HEK293 (cell line): ENCODE measurements around the gene MCIDAS.

ENCODE experiments used
- GFI1B ChIP-seq: fragments of 450-650 bp; formaldehyde crosslinking; IDR thresholded peaks from 2 replicates; pipeline ENCODE4 v1.5.1; 2016; ENCODE audit warnings: missing biosample characterization, missing genetic modification characterization
- SP3 ChIP-seq: fragments of 450-650 bp; formaldehyde crosslinking; IDR thresholded peaks from 2 replicates; pipeline ENCODE4 v1.5.1; 2016; ENCODE audit warnings: missing biosample characterization, missing genetic modification characterization
- YY1 ChIP-seq: fragments of 450-650 bp; formaldehyde crosslinking; IDR thresholded peaks from 2 replicates; pipeline ENCODE4 v1.5.1; 2018; ENCODE audit warnings: missing biosample characterization, missing genetic modification characterization
- ZFP3 ChIP-seq: fragments of 450-650 bp; formaldehyde crosslinking; IDR thresholded peaks from 2 replicates; pipeline ENCODE4 v1.5.1; 2016; ENCODE audit warnings: low read depth, missing biosample characterization, missing genetic modification characterization
- ZNF121 ChIP-seq: fragments of 450-650 bp; formaldehyde crosslinking; IDR thresholded peaks from 2 replicates; pipeline ENCODE4 v1.5.1; 2016; ENCODE audit warnings: missing biosample characterization, missing genetic modification characterization
- ZNF133 ChIP-seq: fragments of 450-650 bp; formaldehyde crosslinking; IDR thresholded peaks from 2 replicates; pipeline ENCODE4 v1.5.1; 2016; ENCODE audit warnings: missing biosample characterization, missing genetic modification characterization
- ZNF280D ChIP-seq: fragments of 450-650 bp; formaldehyde crosslinking; IDR thresholded peaks from 2 replicates; pipeline ENCODE4 v1.5.1; 2016; ENCODE audit warnings: missing biosample characterization, missing genetic modification characterization
- ZNF292 ChIP-seq: fragments of 450-650 bp; formaldehyde crosslinking; IDR thresholded peaks from 2 replicates; pipeline ENCODE4 v1.5.1; 2016; ENCODE audit warnings: low read depth, missing biosample characterization, missing genetic modification characterization, borderline replicate concordance
- ZNF530 ChIP-seq: fragments of 450-650 bp; formaldehyde crosslinking; IDR thresholded peaks from 2 replicates; pipeline ENCODE4 v1.5.1; 2016; ENCODE audit warnings: low read depth, missing biosample characterization, missing genetic modification characterization
- TF ChIP-seq, protein P1 (sequence below): fragments of 450-650 bp; formaldehyde crosslinking; IDR thresholded peaks from 2 replicates; pipeline ENCODE4 v1.5.1; 2016; ENCODE audit warnings: missing biosample characterization, missing genetic modification characterization
- TF ChIP-seq, protein P2 (sequence below): fragments of 450-650 bp; formaldehyde crosslinking; IDR thresholded peaks from 2 replicates; pipeline ENCODE4 v1.5.1; 2016; ENCODE audit warnings: missing biosample characterization, missing genetic modification characterization
- TF ChIP-seq, protein P3 (sequence below): fragments of 450-650 bp; formaldehyde crosslinking; IDR thresholded peaks from 2 replicates; pipeline ENCODE4 v1.5.1; 2016; ENCODE audit warnings: missing biosample characterization, missing genetic modification characterization, low read depth
- TF ChIP-seq, protein P4 (sequence below): fragments of 450-650 bp; formaldehyde crosslinking; optimal IDR thresholded peaks from 2 replicates; pipeline ENCODE3; 2016; ENCODE audit warnings: missing biosample characterization, mild to moderate bottlenecking, missing genetic modification characterization

GRCh38 chr5:55177078-55177477 lies 50.0 kb downstream of the MCIDAS start:
- TF ChIP-seq, protein P1, sequence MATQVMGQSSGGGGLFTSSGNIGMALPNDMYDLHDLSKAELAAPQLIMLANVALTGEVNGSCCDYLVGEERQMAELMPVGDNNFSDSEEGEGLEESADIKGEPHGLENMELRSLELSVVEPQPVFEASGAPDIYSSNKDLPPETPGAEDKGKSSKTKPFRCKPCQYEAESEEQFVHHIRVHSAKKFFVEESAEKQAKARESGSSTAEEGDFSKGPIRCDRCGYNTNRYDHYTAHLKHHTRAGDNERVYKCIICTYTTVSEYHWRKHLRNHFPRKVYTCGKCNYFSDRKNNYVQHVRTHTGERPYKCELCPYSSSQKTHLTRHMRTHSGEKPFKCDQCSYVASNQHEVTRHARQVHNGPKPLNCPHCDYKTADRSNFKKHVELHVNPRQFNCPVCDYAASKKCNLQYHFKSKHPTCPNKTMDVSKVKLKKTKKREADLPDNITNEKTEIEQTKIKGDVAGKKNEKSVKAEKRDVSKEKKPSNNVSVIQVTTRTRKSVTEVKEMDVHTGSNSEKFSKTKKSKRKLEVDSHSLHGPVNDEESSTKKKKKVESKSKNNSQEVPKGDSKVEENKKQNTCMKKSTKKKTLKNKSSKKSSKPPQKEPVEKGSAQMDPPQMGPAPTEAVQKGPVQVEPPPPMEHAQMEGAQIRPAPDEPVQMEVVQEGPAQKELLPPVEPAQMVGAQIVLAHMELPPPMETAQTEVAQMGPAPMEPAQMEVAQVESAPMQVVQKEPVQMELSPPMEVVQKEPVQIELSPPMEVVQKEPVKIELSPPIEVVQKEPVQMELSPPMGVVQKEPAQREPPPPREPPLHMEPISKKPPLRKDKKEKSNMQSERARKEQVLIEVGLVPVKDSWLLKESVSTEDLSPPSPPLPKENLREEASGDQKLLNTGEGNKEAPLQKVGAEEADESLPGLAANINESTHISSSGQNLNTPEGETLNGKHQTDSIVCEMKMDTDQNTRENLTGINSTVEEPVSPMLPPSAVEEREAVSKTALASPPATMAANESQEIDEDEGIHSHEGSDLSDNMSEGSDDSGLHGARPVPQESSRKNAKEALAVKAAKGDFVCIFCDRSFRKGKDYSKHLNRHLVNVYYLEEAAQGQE (tag by site-specific recombination) = no peak
- TF ChIP-seq GFI1B (tag by site-specific recombination) (no peak), YY1 (tag by site-specific recombination) (no peak), ZNF530 (tag by site-specific recombination) (no peak), ZFP3 (tag by site-specific recombination) (no peak), ZNF280D (tag by site-specific recombination) (no peak), ZNF133 (tag by site-specific recombination) (no peak), ZNF121 (tag by site-specific recombination) (no peak), ZNF292 (tag by site-specific recombination) (no peak), SP3 (no peak)
- TF ChIP-seq, protein P2, sequence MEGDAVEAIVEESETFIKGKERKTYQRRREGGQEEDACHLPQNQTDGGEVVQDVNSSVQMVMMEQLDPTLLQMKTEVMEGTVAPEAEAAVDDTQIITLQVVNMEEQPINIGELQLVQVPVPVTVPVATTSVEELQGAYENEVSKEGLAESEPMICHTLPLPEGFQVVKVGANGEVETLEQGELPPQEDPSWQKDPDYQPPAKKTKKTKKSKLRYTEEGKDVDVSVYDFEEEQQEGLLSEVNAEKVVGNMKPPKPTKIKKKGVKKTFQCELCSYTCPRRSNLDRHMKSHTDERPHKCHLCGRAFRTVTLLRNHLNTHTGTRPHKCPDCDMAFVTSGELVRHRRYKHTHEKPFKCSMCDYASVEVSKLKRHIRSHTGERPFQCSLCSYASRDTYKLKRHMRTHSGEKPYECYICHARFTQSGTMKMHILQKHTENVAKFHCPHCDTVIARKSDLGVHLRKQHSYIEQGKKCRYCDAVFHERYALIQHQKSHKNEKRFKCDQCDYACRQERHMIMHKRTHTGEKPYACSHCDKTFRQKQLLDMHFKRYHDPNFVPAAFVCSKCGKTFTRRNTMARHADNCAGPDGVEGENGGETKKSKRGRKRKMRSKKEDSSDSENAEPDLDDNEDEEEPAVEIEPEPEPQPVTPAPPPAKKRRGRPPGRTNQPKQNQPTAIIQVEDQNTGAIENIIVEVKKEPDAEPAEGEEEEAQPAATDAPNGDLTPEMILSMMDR (tag by site-specific recombination) = no peak
- TF ChIP-seq, protein P3, sequence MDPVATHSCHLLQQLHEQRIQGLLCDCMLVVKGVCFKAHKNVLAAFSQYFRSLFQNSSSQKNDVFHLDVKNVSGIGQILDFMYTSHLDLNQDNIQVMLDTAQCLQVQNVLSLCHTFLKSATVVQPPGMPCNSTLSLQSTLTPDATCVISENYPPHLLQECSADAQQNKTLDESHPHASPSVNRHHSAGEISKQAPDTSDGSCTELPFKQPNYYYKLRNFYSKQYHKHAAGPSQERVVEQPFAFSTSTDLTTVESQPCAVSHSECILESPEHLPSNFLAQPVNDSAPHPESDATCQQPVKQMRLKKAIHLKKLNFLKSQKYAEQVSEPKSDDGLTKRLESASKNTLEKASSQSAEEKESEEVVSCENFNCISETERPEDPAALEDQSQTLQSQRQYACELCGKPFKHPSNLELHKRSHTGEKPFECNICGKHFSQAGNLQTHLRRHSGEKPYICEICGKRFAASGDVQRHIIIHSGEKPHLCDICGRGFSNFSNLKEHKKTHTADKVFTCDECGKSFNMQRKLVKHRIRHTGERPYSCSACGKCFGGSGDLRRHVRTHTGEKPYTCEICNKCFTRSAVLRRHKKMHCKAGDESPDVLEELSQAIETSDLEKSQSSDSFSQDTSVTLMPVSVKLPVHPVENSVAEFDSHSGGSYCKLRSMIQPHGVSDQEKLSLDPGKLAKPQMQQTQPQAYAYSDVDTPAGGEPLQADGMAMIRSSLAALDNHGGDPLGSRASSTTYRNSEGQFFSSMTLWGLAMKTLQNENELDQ = no peak
- TF ChIP-seq, protein P4, sequence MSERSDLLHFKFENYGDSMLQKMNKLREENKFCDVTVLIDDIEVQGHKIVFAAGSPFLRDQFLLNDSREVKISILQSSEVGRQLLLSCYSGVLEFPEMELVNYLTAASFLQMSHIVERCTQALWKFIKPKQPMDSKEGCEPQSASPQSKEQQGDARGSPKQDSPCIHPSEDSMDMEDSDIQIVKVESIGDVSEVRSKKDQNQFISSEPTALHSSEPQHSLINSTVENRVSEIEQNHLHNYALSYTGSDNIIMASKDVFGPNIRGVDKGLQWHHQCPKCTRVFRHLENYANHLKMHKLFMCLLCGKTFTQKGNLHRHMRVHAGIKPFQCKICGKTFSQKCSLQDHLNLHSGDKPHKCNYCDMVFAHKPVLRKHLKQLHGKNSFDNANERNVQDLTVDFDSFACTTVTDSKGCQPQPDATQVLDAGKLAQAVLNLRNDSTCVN (tag by site-specific recombination) = no peak
